Occipital lobe (tissue), 2 donors: ENCODE data around the gene CGB8. TPM values are rescaled to one million over a fixed set of nuclear protein-coding genes. Genes with fewer than 3 reads are reported as not detected.
A peak's percentile ranks its signal among the peaks of the same experiment; 100 is the strongest.
"Not testable (repeated sequence)": the region's sequence is repeated elsewhere in the genome, so short reads cannot be mapped to it uniquely, and the experiment has no call there.

Source experiments
- DNase-seq: peaks from one replicate; lab custom pipeline; 2025; lab: John Stamatoyannopoulos, UW
- total RNA-seq: library from RNA; depleted of rRNA; stranded (reverse); fragments of >200 nt; gene quantifications from one replicate; pipeline ENCODE4 v1.2.3, GENCODE V29; 2014

CGB8 gene
- total RNA-seq, result not detected

- DNase-seq, result not testable (repeated sequence)
Observed at GRCh38 chr19:49049011-49049410, at the start of gene CGB8. TSS of gene CGB8 (minus strand) at chr19:49049111. CDS start at chr19:49048739, 372 bp downstream.

DNA sequence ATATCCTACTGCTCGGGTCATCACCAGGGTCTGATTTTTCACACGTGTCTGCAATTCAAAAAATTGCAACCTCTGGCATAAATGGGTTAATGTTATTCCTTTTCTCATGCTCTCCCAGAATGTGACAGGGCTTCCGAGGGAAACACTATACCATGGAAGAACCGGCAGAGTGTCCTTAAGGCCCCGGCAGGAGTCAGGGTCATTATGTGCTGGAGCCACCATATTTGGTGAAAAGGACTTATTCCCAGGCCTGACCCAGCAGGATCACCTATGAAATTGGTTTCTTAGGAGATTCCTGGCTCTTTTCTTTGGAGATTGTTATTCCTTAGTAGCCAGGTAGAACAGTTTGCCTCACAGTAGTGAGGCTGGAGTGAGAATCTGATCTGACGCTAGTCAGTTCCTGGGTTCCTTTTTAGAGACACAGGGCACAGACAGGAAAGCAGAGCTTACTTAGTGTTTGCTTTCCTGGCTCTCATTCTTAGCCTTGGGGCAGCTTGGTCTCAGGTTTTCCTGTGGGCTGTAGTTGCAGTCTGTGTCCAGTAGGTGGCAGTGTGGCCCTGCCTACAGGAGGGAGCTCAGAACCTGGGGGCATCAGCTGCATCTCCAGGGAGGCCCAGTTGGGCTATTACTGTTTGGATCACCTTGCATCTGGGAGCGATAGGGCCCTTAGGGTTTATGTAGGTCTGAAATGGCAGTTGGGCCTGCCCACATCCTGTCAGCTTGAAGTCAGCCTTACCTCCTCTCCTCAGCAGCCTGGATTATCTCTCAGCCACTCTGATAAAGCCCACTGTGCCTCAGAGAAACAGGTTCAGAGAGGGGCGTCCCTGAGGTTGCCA, 48.8 kb upstream of the CGB8 start:
- peak; percentile 37 for DNase-seq

DNA sequence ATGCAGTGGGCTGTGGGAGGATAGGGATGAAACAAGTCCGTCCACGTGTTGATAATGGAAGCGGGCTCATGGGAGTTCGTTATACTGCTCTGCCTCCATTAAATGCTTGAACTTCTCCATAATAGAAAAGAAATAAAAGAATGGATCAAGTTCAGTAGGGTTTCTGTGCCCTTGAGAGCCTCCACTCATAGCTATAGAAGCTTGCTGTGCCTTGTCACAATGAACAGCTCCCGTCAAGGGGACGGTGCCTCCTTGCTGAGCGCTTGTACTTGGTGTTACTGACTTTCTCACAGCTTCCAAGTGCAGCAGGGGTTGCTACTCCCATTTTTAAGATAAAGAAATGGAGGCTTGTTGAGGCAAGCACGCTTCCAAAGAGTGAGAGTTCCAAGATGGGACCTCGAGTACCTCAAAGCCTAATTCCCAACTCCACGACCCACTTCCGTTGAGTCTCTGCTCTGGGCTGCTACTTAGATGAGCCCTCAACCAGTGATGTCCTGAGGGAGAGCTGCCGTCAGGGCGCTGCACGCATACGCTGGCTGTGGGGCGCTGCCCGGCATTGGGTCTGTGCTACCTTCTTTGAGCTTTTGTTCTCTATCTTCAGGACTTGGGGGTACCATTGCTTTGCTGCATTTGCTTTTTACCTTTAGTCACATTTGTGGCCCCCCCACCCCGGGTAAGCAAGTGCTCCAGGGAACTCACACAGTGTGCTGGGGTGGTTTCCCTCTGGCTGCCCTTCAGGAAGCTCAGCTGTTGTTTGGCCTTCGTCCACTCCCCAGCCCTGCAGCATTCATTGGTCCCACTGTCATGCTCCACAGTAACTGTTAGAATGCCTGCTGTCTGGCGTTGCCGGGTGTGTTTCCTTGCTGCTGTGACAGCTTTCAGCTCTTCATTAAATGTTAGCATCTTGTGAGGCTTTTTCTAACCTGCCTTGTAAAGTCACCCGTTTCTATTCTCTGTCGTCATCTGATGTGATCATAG, 45.9 kb upstream of the CGB8 start:
- DNase-seq, result no peak

DNA sequence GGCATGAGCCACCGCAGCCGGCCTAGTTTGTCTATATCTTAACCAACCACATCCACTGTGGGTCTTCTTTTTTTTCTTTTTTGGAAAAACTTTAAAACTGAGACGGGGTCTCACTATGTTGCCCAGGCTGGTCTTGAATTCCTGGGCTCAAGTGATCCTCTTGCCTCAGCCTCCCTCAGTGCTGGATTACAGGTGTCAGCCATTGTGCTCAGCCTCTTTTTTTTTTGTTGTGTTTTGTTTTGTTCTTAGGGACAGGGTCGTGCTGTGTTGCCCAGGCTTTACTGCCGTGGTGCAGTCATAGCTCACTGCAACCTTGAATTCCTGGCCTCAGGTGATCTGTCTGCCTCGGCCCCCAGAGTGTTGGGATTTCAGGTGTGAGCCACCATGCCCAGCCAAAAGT, 43.8 kb upstream of the CGB8 start:
- no peak for DNase-seq

GRCh38 chr19:49091391-49092038, 42.6 kb upstream of the CGB8 start:
- DNase-seq, result no peak

GRCh38 chr19:49086296-49086695, 37.4 kb upstream of the CGB8 start:
- DNase-seq, result no peak

DNA sequence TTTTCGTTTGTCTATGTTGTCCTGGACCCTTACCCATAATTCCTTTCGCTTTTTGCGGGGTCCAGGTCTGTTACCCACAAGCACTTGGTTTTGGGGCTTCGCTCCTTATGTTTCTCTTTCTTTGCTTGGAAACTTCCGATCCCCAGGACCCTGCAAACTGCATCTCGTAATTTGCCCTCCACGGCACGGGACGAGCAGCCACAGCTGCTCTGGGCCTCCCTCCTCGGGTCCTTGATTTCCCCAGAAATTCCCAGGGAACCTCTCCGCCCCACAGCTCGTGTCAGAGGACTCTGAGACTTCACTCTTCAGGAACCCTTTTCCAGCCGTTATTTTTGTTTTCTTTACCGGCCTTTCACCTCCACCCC, 36.9 kb upstream of the CGB8 start:
- DNase-seq, result no peak

DNA sequence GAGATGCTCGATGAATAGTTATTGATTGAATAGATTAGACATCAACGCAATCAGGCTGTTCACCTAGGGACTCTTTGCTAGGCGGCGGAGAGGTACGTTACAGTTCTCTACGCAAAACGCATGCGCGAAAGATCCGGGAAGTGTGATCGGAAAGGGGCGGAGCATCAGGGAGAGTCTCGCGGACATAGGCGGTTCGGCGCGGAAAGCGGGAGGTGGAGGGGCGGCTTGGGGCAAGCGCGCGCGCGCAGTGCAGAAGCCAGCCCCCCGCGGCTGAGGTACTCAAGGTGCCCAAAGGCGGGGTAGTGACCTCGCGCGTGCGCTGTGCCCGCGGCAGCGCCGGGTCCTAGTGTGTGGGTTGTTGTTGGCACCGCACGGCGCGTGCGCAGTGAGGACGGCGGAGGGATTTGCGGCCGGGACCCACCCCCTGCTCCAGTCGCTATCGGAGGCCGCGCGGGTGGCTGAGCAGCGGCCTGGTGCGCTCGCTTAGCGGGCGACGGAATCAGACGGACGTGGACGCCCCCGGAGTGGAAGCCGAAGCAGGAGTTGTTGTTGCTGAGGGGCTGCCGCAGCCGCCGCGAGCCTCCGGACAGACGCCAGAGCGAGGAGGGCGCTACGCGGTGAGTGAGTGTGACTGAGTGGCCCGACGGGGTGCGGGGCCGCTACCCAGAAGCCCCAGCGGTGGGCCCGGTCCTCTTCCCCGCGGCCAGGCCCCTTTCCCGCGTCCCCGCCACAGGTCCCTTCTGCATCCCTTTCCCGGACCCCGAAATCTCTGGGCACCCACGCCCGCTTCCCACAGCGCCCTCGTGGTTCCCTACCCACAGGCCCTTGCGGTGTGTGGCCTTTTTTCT, 36.3 kb upstream of the CGB8 start, which contains the start of gene SNRNP70:
Gene SNRNP70, plus strand, starts transcription at position 432 of the 848 bp plus-strand sequence. CDS start 964 bp downstream, outside the sequence.
- peak; percentile 95 for DNase-seq

GRCh38 chr19:49084206-49085019, 35.5 kb upstream of the CGB8 start:
- DNase-seq, result no peak

DNA sequence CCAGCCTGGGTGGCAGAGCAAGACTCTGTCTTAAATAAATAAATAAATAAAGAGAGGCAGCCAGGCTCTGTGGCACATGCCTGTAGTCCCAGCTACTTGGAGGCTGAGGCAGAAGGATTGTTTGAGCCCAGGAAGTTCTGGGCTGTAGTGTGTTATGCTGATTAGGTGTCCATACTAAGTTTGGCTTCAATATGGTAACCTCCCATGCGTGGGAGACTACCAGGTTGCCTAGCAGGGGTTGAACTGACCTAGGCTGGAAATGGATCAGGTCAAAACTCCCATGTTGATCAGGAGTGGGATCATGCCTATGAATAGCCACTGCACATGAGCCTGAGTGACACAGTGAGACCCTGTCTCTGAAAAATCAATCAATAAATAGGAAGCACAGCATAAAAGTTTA, 32.4 kb upstream of the CGB8 start:
- DNase-seq, result no peak

- DNase-seq, result no peak
Observed at GRCh38 chr19:49080392-49080791, 31.5 kb upstream of the CGB8 start.

- not testable (repeated sequence) for DNase-seq
Observed at GRCh38 chr19:49074869-49075268, 26.0 kb upstream of the CGB8 start.

- DNase-seq, result no peak
Observed at GRCh38 chr19:49073514-49074378, 24.8 kb upstream of the CGB8 start.

- no peak for DNase-seq
Observed at GRCh38 chr19:49071860-49072547, 23.1 kb upstream of the CGB8 start.

GRCh38 chr19:49070416-49070815, 21.5 kb upstream of the CGB8 start:
- no peak for DNase-seq

DNA sequence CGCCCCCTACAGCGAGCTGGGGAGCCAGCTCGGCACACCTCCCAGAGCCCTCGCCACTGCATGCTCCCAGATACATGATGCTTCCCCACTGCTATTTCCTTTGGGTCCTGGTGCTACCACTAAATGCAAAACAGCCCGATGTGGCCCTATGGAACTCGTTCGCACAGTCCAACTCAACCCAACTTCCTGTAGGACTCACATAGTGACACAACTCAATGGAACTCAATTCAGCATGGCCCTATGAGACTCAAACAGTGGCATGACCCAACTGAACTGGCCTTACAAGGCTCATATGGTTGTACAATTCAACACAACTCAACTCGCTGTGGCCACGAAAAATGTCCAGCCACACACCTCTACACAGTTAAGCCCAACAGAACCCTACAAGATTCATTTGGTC, 20.1 kb upstream of the CGB8 start:
- DNase-seq, result no peak

- DNase-seq, result no peak
Observed at GRCh38 chr19:49067554-49067953, 18.6 kb upstream of the CGB8 start.

DNA sequence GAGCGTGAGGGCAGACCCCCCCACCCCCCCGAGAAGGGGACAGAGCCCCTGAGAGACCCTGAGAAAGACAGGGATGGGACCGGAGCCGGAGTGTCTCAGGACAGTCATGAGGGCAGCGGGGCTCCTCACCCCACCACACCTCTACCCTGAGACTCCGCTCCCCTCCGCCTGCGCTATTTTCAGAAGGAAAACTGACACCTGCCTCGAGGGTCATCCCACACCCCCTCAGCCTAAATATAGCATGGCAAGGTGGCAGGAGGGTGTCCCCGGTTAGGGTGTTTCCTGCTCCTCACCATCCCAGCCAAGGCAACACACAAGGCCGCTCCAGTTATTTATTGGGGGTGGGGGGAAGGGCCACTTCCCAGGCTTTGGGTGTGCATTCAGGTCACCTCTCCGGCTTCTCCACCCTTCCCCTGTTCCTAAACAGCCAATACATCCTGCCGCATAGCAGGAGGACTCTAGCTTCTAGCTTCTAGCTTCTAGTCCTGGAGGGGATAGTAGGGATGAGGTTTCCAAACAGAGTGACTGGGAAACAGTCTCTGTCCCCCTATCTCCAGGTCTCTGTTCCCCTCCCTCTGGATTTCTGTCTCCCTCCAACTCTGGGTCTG, 17.1 kb upstream of the CGB8 start:
- DNase-seq, result no peak
